ENCODE results near the gene CCL2.

CCL2 gene

DNA sequence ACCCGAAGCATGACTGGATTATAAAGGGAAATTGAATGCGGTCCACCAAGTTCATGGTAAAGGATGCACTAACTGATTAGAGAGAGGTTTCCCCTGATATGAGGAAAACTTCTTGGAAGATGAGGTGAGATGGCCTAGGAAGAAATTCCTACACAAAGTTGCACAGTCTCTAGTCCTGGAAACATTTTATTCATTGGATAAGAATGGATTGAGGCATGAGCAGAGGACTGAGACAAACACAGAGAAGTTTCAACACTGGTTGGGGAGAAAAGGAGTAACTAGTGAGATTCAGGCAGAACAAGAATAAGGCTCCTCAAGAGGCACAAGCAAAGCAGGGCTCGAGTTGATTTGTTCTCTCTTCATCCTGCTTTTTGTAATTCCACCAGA, 2.0 kb upstream of the CCL2 start:
- peak overlapping the region; percentile 34 to 55 (median 53) for H3K4me3 Mint-ChIP-seq
- peak overlapping the region; percentile 95 to 97 (median 96) for H3K27ac Mint-ChIP-seq
- H3K36me3 Mint-ChIP-seq (ENCODE audit: low read depth), result no peaks in the 10 kb centered on the region
- H3K9me3 Mint-ChIP-seq, result no peaks in the 10 kb centered on the region
- peaks cover 2% of the 10 kb centered on the region for H3K27me3 Mint-ChIP-seq (ENCODE audit: low read depth)
- TF ChIP-seq, protein P1, sequence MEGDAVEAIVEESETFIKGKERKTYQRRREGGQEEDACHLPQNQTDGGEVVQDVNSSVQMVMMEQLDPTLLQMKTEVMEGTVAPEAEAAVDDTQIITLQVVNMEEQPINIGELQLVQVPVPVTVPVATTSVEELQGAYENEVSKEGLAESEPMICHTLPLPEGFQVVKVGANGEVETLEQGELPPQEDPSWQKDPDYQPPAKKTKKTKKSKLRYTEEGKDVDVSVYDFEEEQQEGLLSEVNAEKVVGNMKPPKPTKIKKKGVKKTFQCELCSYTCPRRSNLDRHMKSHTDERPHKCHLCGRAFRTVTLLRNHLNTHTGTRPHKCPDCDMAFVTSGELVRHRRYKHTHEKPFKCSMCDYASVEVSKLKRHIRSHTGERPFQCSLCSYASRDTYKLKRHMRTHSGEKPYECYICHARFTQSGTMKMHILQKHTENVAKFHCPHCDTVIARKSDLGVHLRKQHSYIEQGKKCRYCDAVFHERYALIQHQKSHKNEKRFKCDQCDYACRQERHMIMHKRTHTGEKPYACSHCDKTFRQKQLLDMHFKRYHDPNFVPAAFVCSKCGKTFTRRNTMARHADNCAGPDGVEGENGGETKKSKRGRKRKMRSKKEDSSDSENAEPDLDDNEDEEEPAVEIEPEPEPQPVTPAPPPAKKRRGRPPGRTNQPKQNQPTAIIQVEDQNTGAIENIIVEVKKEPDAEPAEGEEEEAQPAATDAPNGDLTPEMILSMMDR (IDR thresholded peaks at IDR 0.05; ENCODE audit: unreplicated experiment in 3 of 3), result no peak
- peaks cover 68% of the 10 kb centered on the region for H3K4me1 Mint-ChIP-seq

DNA sequence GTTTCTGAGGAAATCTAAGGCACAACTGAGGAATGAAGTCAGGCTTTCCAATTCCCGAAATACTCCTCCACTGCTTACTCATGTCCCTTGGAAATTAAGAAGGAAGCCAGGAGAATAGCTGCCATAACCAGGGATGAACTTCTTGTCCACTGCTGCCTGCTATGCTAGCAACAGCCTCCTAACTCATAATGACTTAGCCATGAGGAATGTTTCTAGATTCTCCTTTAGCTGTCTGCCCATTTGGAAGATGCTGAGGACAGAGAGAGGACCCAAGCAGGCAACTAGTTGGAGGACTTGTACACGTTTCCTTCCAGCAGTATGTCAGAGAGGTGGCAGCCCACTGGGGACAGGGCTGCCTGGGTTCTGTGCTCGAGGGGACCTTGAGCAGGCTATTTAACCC, 939 bp upstream of the CCL2 start:
- TF ChIP-seq, protein P1 (IDR thresholded peaks at IDR 0.05; ENCODE audit: unreplicated experiment in 3 of 3), result no peak
- Mint-ChIP-seq H3K36me3 (ENCODE audit: low read depth) (no peaks in the 10 kb centered on the region), H3K27ac (peak overlapping the region; percentile 96 to 97 (median 96)), H3K4me3 (peak overlapping the region in 2 of 3 experiments; percentile 83 to 84), H3K9me3 (no peaks in the 10 kb centered on the region), H3K4me1 (peaks cover 57% of the 10 kb centered on the region), H3K27me3 (ENCODE audit: low read depth) (peaks cover 5% of the 10 kb centered on the region)

DNA sequence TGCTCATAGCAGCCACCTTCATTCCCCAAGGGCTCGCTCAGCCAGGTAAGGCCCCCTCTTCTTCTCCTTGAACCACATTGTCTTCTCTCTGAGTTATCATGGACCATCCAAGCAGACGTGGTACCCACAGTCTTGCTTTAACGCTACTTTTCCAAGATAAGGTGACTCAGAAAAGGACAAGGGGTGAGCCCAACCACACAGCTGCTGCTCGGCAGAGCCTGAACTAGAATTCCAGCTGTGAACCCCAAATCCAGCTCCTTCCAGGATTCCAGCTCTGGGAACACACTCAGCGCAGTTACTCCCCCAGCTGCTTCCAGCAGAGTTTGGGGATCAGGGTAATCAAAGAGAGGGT, 272 bp downstream of the CCL2 start:
- H3K9me3 Mint-ChIP-seq, result no peaks in the 10 kb centered on the region
- TF ChIP-seq, protein P1 (IDR thresholded peaks at IDR 0.05; ENCODE audit: unreplicated experiment in 3 of 3), result no peak
- peaks cover 5% of the 10 kb centered on the region for H3K27me3 Mint-ChIP-seq (ENCODE audit: low read depth)
- peak overlapping the region; percentile 96 to 97 (median 96) for H3K27ac Mint-ChIP-seq
- H3K4me1 Mint-ChIP-seq, result peaks cover 48% of the 10 kb centered on the region
- H3K36me3 Mint-ChIP-seq (ENCODE audit: low read depth), result no peaks in the 10 kb centered on the region
- H3K4me3 Mint-ChIP-seq, result peak overlapping the region; percentile 74 to 84 (median 83)

DNA sequence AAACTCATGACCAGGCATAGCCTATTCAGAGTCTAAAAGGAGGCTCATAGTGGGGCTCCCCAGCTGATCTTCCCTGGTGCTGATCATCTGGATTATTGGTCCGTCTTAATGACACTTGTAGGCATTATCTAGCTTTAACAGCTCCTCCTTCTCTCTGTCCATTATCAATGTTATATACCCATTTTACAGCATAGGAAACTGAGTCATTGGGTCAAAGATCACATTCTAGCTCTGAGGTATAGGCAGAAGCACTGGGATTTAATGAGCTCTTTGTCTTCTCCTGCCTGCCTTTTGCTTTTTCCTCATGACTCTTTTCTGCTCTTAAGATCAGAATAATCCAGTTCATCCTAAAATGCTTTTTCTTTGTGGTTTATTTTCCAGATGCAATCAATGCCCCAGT, 756 bp downstream of the CCL2 start:
- Mint-ChIP-seq H3K36me3 (ENCODE audit: low read depth) (no peaks in the 10 kb centered on the region), H3K4me1 (peaks cover 43% of the 10 kb centered on the region), H3K27ac (peak overlapping the region in 2 of 3 experiments; percentile 96 to 97), H3K27me3 (ENCODE audit: low read depth) (peaks cover 5% of the 10 kb centered on the region), H3K4me3 (peak overlapping the region; percentile 74 to 84 (median 83)), H3K9me3 (no peaks in the 10 kb centered on the region)
- TF ChIP-seq, protein P1 (IDR thresholded peaks at IDR 0.05; ENCODE audit: unreplicated experiment in 3 of 3), result no peak

DNA sequence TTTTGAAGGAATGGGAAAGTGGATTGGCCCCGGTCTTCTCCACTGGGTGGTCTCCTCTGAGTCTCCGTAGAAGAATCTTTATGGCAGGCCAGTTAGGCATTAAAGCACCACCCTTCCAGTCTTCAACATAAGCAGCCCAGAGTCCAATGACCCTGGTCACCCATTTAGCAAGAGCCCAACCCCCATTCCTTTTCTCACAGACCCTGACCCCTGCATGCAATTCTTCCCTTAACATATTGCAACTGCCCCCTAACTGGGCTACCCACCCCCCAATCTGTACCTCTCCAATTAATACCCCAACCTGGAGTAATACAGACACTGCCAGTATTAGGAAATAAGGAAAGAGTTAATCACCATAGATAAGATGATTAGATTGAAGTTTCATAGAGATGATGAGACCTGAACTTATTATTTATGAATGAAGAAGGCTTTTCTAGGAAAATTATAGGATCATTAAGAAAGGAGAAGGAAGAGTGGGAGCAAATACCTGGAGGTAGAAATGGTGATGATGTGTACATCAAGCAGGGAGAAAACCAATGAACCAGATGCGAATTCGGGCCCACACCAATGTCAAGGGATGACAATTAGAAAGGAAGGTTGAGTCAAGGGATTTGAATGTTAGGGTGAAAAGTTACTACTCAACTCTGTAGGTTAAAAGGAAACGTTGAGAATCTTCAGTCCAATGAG, 2.4 kb downstream of the CCL2 start:
- TF ChIP-seq, protein P1 (IDR thresholded peaks at IDR 0.05; ENCODE audit: unreplicated experiment in 3 of 3), result no peak
- peak overlapping the region in 2 of 3 experiments; percentile 15 to 25 for H3K4me3 Mint-ChIP-seq
- peaks cover 8% of the 10 kb centered on the region for H3K27me3 Mint-ChIP-seq (ENCODE audit: low read depth)
- no peak overlapping the region for H3K27ac Mint-ChIP-seq
- peaks cover 27% of the 10 kb centered on the region for H3K4me1 Mint-ChIP-seq
- H3K36me3 Mint-ChIP-seq (ENCODE audit: low read depth), result no peaks in the 10 kb centered on the region
- H3K9me3 Mint-ChIP-seq, result no peaks in the 10 kb centered on the region

DNA sequence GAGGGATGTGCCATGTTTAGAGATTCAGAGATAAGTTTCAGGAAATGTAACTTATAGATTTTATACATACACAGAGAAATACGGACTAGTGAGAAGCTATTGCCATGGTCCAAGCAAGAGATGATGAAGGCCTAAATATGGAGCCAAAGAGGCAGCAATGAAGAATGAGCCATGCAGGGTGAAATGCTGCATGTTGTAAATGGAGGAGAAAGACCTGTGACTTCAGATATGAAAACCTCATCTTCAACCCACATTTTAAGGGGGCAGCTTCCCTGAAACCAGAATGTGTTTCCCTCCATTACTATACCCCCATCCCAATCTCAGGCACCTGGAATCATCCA, 2.9 kb downstream of the CCL2 start:
- H3K36me3 Mint-ChIP-seq (ENCODE audit: low read depth), result no peaks in the 10 kb centered on the region
- H3K4me3 Mint-ChIP-seq, result no peak overlapping the region
- H3K27me3 Mint-ChIP-seq (ENCODE audit: low read depth), result peaks cover 9% of the 10 kb centered on the region
- TF ChIP-seq, protein P1 (IDR thresholded peaks at IDR 0.05; ENCODE audit: unreplicated experiment in 3 of 3), result no peak
- H3K9me3 Mint-ChIP-seq, result no peaks in the 10 kb centered on the region
- peaks cover 22% of the 10 kb centered on the region for H3K4me1 Mint-ChIP-seq
- no peak overlapping the region for H3K27ac Mint-ChIP-seq
